ENCODE measurements around the gene PHKG1.
A peak's percentile ranks its signal among the peaks of the same experiment; 100 is the strongest.
"Not testable (repeated sequence)": the region's sequence is repeated elsewhere in the genome, so short reads cannot be mapped to it uniquely, and the experiment has no call there.

Gene PHKG1

GRCh38 chr7:56062382-56062781 is 30.4 kb downstream of the PHKG1 start:
- TF ChIP-seq CTCF (IDR thresholded peaks at IDR 0.05; ENCODE audit: low read length, missing control alignments): no peak
- no peak overlapping the region for H3K4me3 ChIP-seq (replicated peaks; ENCODE audit: low read depth, low read length)
- peak; percentile 73 for DNase-seq (ENCODE audit: low read depth)

GRCh38 chr7:56053993-56054392 is 38.8 kb downstream of the PHKG1 start:
- DNase-seq (ENCODE audit: low read depth): no peak
- H3K4me3 ChIP-seq (replicated peaks; ENCODE audit: low read depth, low read length): no peak overlapping the region
- no peak for TF ChIP-seq CTCF (IDR thresholded peaks at IDR 0.05; ENCODE audit: low read length, missing control alignments)

- no peak overlapping the region for H3K4me3 ChIP-seq (replicated peaks; ENCODE audit: low read depth, low read length)
- no peak for TF ChIP-seq CTCF (IDR thresholded peaks at IDR 0.05; ENCODE audit: low read length, missing control alignments)
- DNase-seq (ENCODE audit: low read depth): no peak
These were observed 39.4 kb downstream of the PHKG1 start for GRCh38 chr7:56053379-56053778.

DNA sequence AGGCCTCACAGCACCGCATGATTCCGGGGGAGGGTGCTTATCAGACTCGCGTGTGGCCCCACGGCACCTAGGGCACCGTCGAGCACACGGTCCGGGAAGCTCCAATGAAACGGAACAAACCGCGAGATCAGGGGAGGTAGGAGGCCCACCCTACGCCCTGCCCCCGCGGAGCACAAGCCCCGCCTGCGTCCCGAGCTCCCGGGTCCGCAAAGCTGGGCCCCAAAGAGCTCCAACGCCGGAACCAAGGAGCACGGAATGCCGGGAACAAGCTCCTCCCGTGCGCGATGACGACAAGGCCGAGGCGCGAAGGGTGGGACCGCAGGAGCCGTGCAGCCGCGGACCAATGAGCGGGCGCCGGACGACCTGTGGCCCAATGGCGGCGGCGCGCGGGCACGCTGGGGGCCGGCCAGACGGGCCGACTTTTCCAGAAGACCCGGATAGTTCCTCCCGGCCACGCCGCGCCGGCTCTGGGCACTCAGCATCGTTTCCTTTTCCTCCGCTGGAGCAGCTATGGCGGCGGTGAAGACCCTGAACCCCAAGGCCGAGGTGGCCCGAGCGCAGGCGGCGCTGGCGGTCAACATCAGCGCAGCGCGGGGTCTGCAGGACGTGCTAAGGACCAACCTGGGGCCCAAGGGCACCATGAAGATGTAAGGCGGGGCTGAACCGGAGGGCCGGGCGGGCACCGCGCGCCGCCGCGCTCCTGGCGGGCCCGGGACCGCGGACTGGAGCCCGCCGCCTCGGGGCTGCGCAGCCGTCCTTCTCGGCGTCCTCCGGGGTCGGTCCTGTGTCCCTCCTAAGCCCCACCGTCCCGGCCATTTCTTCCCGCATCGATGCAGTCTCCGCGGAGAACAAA is 41.2 kb downstream of the PHKG1 start, which contains the start of the genes CCT6A and PSPH:
Gene CCT6A, plus strand, starts transcription at position 427 of the 853 bp plus-strand sequence. Its CDS starts 84 bp downstream, at position 511.
Gene PSPH, minus strand, starts transcription at position 106 of the 853 bp plus-strand sequence. CDS start 30,232 bp downstream, outside the sequence.
- peak; percentile 99 for DNase-seq (ENCODE audit: low read depth)
- no peak for TF ChIP-seq CTCF (IDR thresholded peaks at IDR 0.05; ENCODE audit: low read length, missing control alignments)
- peak within 1 kb of the TSS; percentile 93 for H3K4me3 ChIP-seq (replicated peaks; ENCODE audit: low read depth, low read length)

DNA sequence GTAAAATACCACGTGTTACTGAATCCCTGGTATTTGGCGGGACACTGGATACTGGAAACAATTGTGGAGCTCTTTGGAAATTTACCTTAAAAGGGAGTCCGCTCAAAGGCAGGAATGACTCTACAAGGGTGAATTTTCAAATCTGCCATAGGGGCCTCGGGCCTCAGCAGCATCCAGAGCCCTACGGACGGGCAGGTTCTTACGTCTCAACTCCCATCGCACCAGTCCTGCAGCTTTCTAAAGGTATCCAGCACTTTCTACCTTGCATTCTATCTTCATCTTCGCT is 41.8 kb downstream of the PHKG1 start:
- no peak for TF ChIP-seq CTCF (IDR thresholded peaks at IDR 0.05; ENCODE audit: low read length, missing control alignments)
- H3K4me3 ChIP-seq (replicated peaks; ENCODE audit: low read depth, low read length): peak overlapping the region; percentile 93
- no peak for DNase-seq (ENCODE audit: low read depth)

- not testable (repeated sequence) for DNase-seq (ENCODE audit: low read depth); H3K4me3 ChIP-seq (replicated peaks; ENCODE audit: low read depth, low read length)
These were observed 44.0 kb downstream of the PHKG1 start for GRCh38 chr7:56048763-56049162.

DNA sequence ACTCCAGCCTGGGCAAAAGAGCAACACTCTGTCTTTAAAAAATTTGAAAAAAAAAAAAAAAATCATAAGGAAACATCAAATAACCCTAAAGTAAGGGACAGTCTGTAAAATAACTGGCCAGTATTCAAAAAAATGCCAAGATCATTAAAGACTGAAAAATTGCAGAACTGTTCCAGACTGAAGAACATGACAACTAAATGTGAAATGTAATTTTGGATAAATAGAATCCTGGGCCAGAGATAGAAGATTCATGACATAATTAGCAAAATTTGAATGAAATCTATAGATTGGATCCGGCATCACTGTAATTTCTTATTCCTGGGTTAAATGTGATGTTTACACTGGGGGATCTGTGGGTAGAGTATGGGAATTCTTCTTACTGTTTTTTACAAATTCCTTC is 44.5 kb downstream of the PHKG1 start:
- H3K4me3 ChIP-seq (replicated peaks; ENCODE audit: low read depth, low read length): no peak overlapping the region
- DNase-seq (ENCODE audit: low read depth): no peak
- TF ChIP-seq CTCF (IDR thresholded peaks at IDR 0.05; ENCODE audit: low read length, missing control alignments): no peak

GRCh38 chr7:56047446-56048116 is 45.2 kb downstream of the PHKG1 start:
- peak; percentile 38 for DNase-seq (ENCODE audit: low read depth)
- H3K4me3 ChIP-seq (replicated peaks; ENCODE audit: low read depth, low read length): not testable (repeated sequence)

All from fibroblast of pulmonary artery (primary cell).